ENCODE data around the gene PTPRG.

The PTPRG gene

DNA sequence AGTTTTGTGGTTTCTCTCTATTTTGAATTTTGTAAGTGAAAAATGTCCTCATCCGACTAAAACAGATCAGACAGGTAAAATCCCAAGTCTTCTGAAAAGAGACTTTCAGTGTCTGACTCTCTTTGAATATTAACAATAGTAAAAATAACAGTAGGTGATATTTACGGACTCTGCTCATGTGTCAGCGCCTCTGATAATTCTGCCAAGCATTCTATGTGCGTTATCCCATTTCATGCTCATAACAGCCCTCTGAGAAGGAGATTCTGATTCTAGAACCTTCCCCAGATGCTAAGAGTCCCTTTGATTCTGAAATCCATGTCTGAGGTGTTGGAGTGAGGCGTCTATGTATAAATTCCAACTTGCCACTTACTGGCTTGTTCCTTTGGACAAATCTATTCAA is 529.1 kb downstream of the PTPRG start:
- Histone ChIP-seq H3K36me3 (ENCODE audit: control insufficient read depth in 1 of 2, insufficient read depth in 2 of 2, low read length in 2 of 2) (no peaks in the 10 kb centered on the region), H3K27ac (ENCODE audit: low read depth, low read length) (no peak overlapping the region), H4K91ac (ENCODE audit: low read depth, low read length) (no peak overlapping the region), H3K4me3 (ENCODE audit: low read depth, low read length) (no peak overlapping the region), H3K4me2 (ENCODE audit: low read length) (no peak overlapping the region), H3K9me3 (ENCODE audit: insufficient read depth, low read depth, low read length) (peaks cover 2% of the 10 kb centered on the region), H3K4me1 (ENCODE audit: control insufficient read depth in 1 of 2, insufficient read depth in 2 of 2, low read length in 2 of 2) (no peaks in the 10 kb centered on the region), H2BK5ac (ENCODE audit: low read depth, low read length, poor library complexity) (no peak overlapping the region), H3K79me2 (ENCODE audit: control insufficient read depth, insufficient read depth, low read length, poor library complexity) (no peaks in the 10 kb centered on the region), H3K9ac (ENCODE audit: low read length) (no peak overlapping the region), H2AFZ (ENCODE audit: insufficient read depth, low read length, poor library complexity) (no peak overlapping the region), H3K14ac (ENCODE audit: low read length) (no peak overlapping the region), H3K79me1 (ENCODE audit: low read length) (no peaks in the 10 kb centered on the region), H2BK12ac (ENCODE audit: low read length) (no peak overlapping the region), H4K12ac (ENCODE audit: low read depth, low read length) (no peak overlapping the region), H2BK120ac (ENCODE audit: insufficient read depth, low read length, poor library complexity) (no peak overlapping the region), H3K18ac (ENCODE audit: low read length) (no peak overlapping the region), H3K4ac (ENCODE audit: low read depth, low read length) (no peak overlapping the region), H3K27me3 (ENCODE audit: insufficient read depth, low read length) (no peaks in the 10 kb centered on the region), H2AK5ac (ENCODE audit: low read length) (no peak overlapping the region), H3K23ac (ENCODE audit: low read length) (no peak overlapping the region), H4K8ac (ENCODE audit: low read depth, low read length) (no peak overlapping the region)
- WGBS (ENCODE audit: extremely low coverage, insufficient coverage, insufficient read length), result no CpG with 5 or more reads among the region's 5 CpGs
- no peak for DNase-seq

DNA sequence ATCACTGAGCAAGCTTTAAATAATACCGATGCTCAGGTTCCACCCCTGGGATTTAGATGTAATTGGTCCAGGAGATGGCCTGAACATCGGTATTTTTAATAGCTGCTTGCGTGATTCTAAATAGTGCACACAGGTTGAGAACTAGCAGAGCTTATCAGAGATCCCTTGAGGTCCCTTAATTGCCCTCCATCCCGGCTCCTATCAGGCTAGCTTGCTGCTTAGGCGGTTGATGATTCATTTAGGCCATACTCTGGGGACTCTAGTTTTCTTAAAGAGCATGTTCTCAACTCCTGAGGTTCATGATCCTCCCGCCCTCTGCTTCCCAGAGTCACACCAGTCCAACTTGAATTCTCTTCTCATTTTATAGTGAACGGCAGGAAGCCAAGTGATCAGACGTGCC is 531.7 kb downstream of the PTPRG start:
- no peak overlapping the region for H3K14ac ChIP-seq (ENCODE audit: low read length)
- H3K4me2 ChIP-seq (ENCODE audit: low read length), result no peak overlapping the region
- H4K8ac ChIP-seq (ENCODE audit: low read depth, low read length), result no peak overlapping the region
- H3K79me2 ChIP-seq (ENCODE audit: control insufficient read depth, insufficient read depth, low read length, poor library complexity), result no peaks in the 10 kb centered on the region
- H3K9me3 ChIP-seq (ENCODE audit: insufficient read depth, low read depth, low read length), result peaks cover 2% of the 10 kb centered on the region
- H3K27ac ChIP-seq (ENCODE audit: low read depth, low read length), result no peak overlapping the region
- no peak overlapping the region for H3K9ac ChIP-seq (ENCODE audit: low read length)
- H3K27me3 ChIP-seq (ENCODE audit: insufficient read depth, low read length), result no peaks in the 10 kb centered on the region
- no peak overlapping the region for H2AK5ac ChIP-seq (ENCODE audit: low read length)
- H2AFZ ChIP-seq (ENCODE audit: insufficient read depth, low read length, poor library complexity), result no peak overlapping the region
- no peak overlapping the region for H4K12ac ChIP-seq (ENCODE audit: low read depth, low read length)
- no peak overlapping the region for H2BK12ac ChIP-seq (ENCODE audit: low read length)
- H3K4me1 ChIP-seq (ENCODE audit: control insufficient read depth in 1 of 2, insufficient read depth in 2 of 2, low read length in 2 of 2), result no peaks in the 10 kb centered on the region
- no peak overlapping the region for H3K4ac ChIP-seq (ENCODE audit: low read depth, low read length)
- no peak overlapping the region for H3K23ac ChIP-seq (ENCODE audit: low read length)
- H3K79me1 ChIP-seq (ENCODE audit: low read length), result no peaks in the 10 kb centered on the region
- H3K4me3 ChIP-seq (ENCODE audit: low read depth, low read length), result no peak overlapping the region
- no peak overlapping the region for H2BK120ac ChIP-seq (ENCODE audit: insufficient read depth, low read length, poor library complexity)
- no peak overlapping the region for H2BK5ac ChIP-seq (ENCODE audit: low read depth, low read length, poor library complexity)
- no peak for DNase-seq
- WGBS (ENCODE audit: extremely low coverage, insufficient coverage, insufficient read length), result no CpG with 5 or more reads among the region's 8 CpGs
- H3K18ac ChIP-seq (ENCODE audit: low read length), result no peak overlapping the region
- no peaks in the 10 kb centered on the region for H3K36me3 ChIP-seq (ENCODE audit: control insufficient read depth in 1 of 2, insufficient read depth in 2 of 2, low read length in 2 of 2)
- no peak overlapping the region for H4K91ac ChIP-seq (ENCODE audit: low read depth, low read length)

DNA sequence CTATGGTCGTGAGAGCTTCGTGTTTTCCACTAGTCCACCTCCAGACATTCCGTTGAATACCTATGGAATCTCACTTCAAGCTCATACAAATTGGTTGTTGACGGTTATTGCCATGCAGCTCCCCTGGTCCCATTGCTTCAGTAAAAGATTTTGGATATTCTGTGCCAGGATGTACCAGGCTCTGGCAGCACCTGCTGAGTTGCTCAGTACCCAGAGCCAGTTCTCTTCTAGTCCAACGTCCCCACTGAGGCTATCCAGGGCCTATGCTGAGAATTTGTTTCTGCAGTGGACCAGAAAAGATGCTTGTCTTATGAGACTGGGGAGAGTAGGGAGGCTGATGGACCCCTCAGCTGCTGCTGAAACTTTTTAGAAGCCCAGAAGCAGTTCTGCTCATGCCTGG is 533.1 kb downstream of the PTPRG start:
- Histone ChIP-seq H3K27ac (ENCODE audit: low read depth, low read length) (no peak overlapping the region), H3K4me3 (ENCODE audit: low read depth, low read length) (no peak overlapping the region), H3K36me3 (ENCODE audit: control insufficient read depth in 1 of 2, insufficient read depth in 2 of 2, low read length in 2 of 2) (no peaks in the 10 kb centered on the region), H3K23ac (ENCODE audit: low read length) (no peak overlapping the region), H3K79me1 (ENCODE audit: low read length) (no peaks in the 10 kb centered on the region), H3K79me2 (ENCODE audit: control insufficient read depth, insufficient read depth, low read length, poor library complexity) (no peaks in the 10 kb centered on the region), H4K91ac (ENCODE audit: low read depth, low read length) (no peak overlapping the region), H3K4ac (ENCODE audit: low read depth, low read length) (no peak overlapping the region), H3K27me3 (ENCODE audit: insufficient read depth, low read length) (no peaks in the 10 kb centered on the region), H4K12ac (ENCODE audit: low read depth, low read length) (no peak overlapping the region), H3K4me2 (ENCODE audit: low read length) (no peak overlapping the region), H2AFZ (ENCODE audit: insufficient read depth, low read length, poor library complexity) (no peak overlapping the region), H3K14ac (ENCODE audit: low read length) (no peak overlapping the region), H2BK120ac (ENCODE audit: insufficient read depth, low read length, poor library complexity) (no peak overlapping the region), H2BK12ac (ENCODE audit: low read length) (no peak overlapping the region), H4K8ac (ENCODE audit: low read depth, low read length) (no peak overlapping the region), H2BK5ac (ENCODE audit: low read depth, low read length, poor library complexity) (no peak overlapping the region), H3K18ac (ENCODE audit: low read length) (no peak overlapping the region), H3K4me1 (ENCODE audit: control insufficient read depth in 1 of 2, insufficient read depth in 2 of 2, low read length in 2 of 2) (no peaks in the 10 kb centered on the region), H3K9ac (ENCODE audit: low read length) (no peak overlapping the region), H2AK5ac (ENCODE audit: low read length) (no peak overlapping the region), H3K9me3 (ENCODE audit: insufficient read depth, low read depth, low read length) (peaks cover 2% of the 10 kb centered on the region)
- no CpG with 5 or more reads among the region's 5 CpGs for WGBS (ENCODE audit: extremely low coverage, insufficient coverage, insufficient read length)
- DNase-seq, result no peak

DNA sequence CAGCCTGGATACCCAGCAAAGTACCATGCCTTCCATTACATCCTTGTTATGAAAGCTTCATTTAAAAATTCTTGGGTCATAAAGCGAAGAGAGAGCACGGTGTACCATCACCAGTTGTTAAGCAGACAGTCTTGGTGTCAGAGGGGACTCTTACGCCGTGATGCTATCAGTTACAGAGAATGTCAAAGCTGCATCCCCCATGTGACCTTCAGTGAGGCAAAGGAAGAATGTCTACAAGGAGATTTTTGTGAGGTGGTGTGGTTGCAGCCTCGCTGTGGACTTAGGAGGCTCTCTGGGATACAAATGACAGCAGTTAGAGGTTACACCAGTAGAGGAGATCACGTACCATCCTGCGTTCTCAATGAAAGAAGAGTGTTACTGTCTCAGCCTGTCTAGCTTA is 533.7 kb downstream of the PTPRG start:
- H3K14ac ChIP-seq (ENCODE audit: low read length), result no peak overlapping the region
- H2BK120ac ChIP-seq (ENCODE audit: insufficient read depth, low read length, poor library complexity), result no peak overlapping the region
- no peaks in the 10 kb centered on the region for H3K4me1 ChIP-seq (ENCODE audit: control insufficient read depth in 1 of 2, insufficient read depth in 2 of 2, low read length in 2 of 2)
- no peak overlapping the region for H3K27ac ChIP-seq (ENCODE audit: low read depth, low read length)
- no peaks in the 10 kb centered on the region for H3K36me3 ChIP-seq (ENCODE audit: control insufficient read depth in 1 of 2, insufficient read depth in 2 of 2, low read length in 2 of 2)
- H2AK5ac ChIP-seq (ENCODE audit: low read length), result no peak overlapping the region
- no peaks in the 10 kb centered on the region for H3K79me2 ChIP-seq (ENCODE audit: control insufficient read depth, insufficient read depth, low read length, poor library complexity)
- DNase-seq, result no peak
- no peak overlapping the region for H3K4me2 ChIP-seq (ENCODE audit: low read length)
- H2BK12ac ChIP-seq (ENCODE audit: low read length), result no peak overlapping the region
- no peak overlapping the region for H3K18ac ChIP-seq (ENCODE audit: low read length)
- H3K27me3 ChIP-seq (ENCODE audit: insufficient read depth, low read length), result no peaks in the 10 kb centered on the region
- no peaks in the 10 kb centered on the region for H3K79me1 ChIP-seq (ENCODE audit: low read length)
- no peak overlapping the region for H3K4me3 ChIP-seq (ENCODE audit: low read depth, low read length)
- peaks cover 2% of the 10 kb centered on the region for H3K9me3 ChIP-seq (ENCODE audit: insufficient read depth, low read depth, low read length)
- H3K4ac ChIP-seq (ENCODE audit: low read depth, low read length), result no peak overlapping the region
- H2AFZ ChIP-seq (ENCODE audit: insufficient read depth, low read length, poor library complexity), result no peak overlapping the region
- no peak overlapping the region for H2BK5ac ChIP-seq (ENCODE audit: low read depth, low read length, poor library complexity)
- H3K23ac ChIP-seq (ENCODE audit: low read length), result no peak overlapping the region
- no peak overlapping the region for H4K8ac ChIP-seq (ENCODE audit: low read depth, low read length)
- H3K9ac ChIP-seq (ENCODE audit: low read length), result no peak overlapping the region
- WGBS (ENCODE audit: extremely low coverage, insufficient coverage, insufficient read length), result no CpG with 5 or more reads among the region's 7 CpGs
- H4K12ac ChIP-seq (ENCODE audit: low read depth, low read length), result no peak overlapping the region
- H4K91ac ChIP-seq (ENCODE audit: low read depth, low read length), result no peak overlapping the region
